B cell (primary cell): ENCODE results near the gene ACSBG1. TPM values are rescaled to one million over a fixed set of nuclear protein-coding genes. Genes with fewer than 3 reads are reported as not detected.

Source experiments
- ATAC-seq: fragments of 200-7000 bp; cut with Tn5 transposase; one replicate; pipeline ENCODE4 v1.10.0; 2021; ENCODE audit warnings: low read depth, mild to moderate bottlenecking, moderate number of reproducible peaks, moderate library complexity
- CTCF ChIA-PET: fragments of 350-600 bp; sonication (Branson Sonifier 250); formaldehyde crosslinking; loops from one replicate; lab custom pipeline; 2021; ENCODE audit warnings: antibody characterized with exemption, inconsistent platforms; lab: Charles Lee
- POLR2A ChIA-PET: fragments of 350-600 bp; sonication (Branson Sonifier 250); formaldehyde crosslinking; loops from one replicate; lab custom pipeline; 2021; ENCODE audit warnings: antibody characterized with exemption; lab: Charles Lee
- DNase-seq: peaks from one replicate; pipeline ENCODE4 v3.0.0; 2013
- H2AFZ ChIP-seq: 2 replicates; pipeline ENCODE4 v1.6.1; 2012; ENCODE audit warnings: mild to moderate bottlenecking, low read depth, low read length; ENCODE audit not compliant: insufficient read depth, poor library complexity, severe bottlenecking
- H3K27ac ChIP-seq, 2 donors: 1 replicate in 1 of 2; 2 replicates in 1 of 2; pipeline ENCODE4 v1.5.1; 2012 to 2013; ENCODE audit warnings: low read length in 2 of 2, mild to moderate bottlenecking in 2 of 2, moderate library complexity in 1 of 2
- H3K27me3 ChIP-seq, 4 experiments: fragments of 200-600 bp in 1 of 4; sonication (generic) in 1 of 4; replicated peaks in 1 of 4; 1 replicate in 2 of 4; 2 replicates in 2 of 4; pipeline versions ENCODE4 v1.6.1 to v1.7.0; 2013 to 2016; ENCODE audit warnings: low read length in 3 of 4, mild to moderate bottlenecking in 2 of 4, mixed read lengths in 1 of 4, moderate library complexity in 1 of 4; ENCODE audit not compliant: insufficient read depth in 4 of 4, control insufficient read depth in 3 of 4; ENCODE audit errors: control extremely low read depth in 1 of 4
- H3K36me3 ChIP-seq, 2 experiments: replicated peaks in 1 of 2; 1 replicate in 1 of 2; 2 replicates in 1 of 2; pipeline versions ENCODE4 v1.6.1 to v1.7.1; 2013; ENCODE audit warnings: low read length in 1 of 2; ENCODE audit not compliant: insufficient read depth in 2 of 2, control insufficient read depth in 1 of 2; ENCODE audit errors: control extremely low read depth in 1 of 2, extremely low read depth in 1 of 2
- H3K4me1 ChIP-seq, 2 donors: fragments of 200-600 bp in 1 of 2; sonication (generic) in 1 of 2; 1 replicate in 1 of 2; 2 replicates in 1 of 2; pipeline versions ENCODE4 v1.5.1 to v1.6.1; 2013 to 2017; ENCODE audit warnings: low read length in 2 of 2; ENCODE audit not compliant: control insufficient read depth in 2 of 2, insufficient read depth in 2 of 2
- H3K4me2 ChIP-seq: replicated peaks from 2 replicates; pipeline ENCODE3; 2012; ENCODE audit warnings: mild to moderate bottlenecking, low read depth, low read length; ENCODE audit not compliant: poor library complexity, severe bottlenecking
- H3K4me3 ChIP-seq, 5 experiments: fragments of 200-600 bp in 1 of 5; sonication (generic) in 1 of 5; 1 replicate in 3 of 5; 2 replicates in 2 of 5; pipeline versions ENCODE4 v1.5.1 to v1.7.0; 2011 to 2016; ENCODE audit warnings: low read length in 4 of 5, mild to moderate bottlenecking in 4 of 5, low read depth in 2 of 5, control low read depth in 1 of 5, moderate library complexity in 1 of 5; ENCODE audit not compliant: insufficient read depth in 1 of 5; ENCODE audit errors: control extremely low read depth in 1 of 5, extremely low read depth in 1 of 5
- H3K79me2 ChIP-seq: fragments of 200-600 bp; sonication (generic); one replicate; pipeline ENCODE4 v1.6.0; 2016; ENCODE audit warnings: low read length; ENCODE audit not compliant: control insufficient read depth, insufficient read depth
- H3K9ac ChIP-seq: fragments of 200-600 bp; sonication (generic); 2 replicates; pipeline ENCODE4 v1.6.1; 2017; ENCODE audit warnings: mild to moderate bottlenecking, low read length, moderate library complexity
- H3K9me3 ChIP-seq, 3 donors: one replicate each; pipeline versions ENCODE4 v1.6.1 to v1.7.1; 2013; ENCODE audit warnings: low read length in 2 of 3; ENCODE audit not compliant: control insufficient read depth in 2 of 3, insufficient read depth in 1 of 3; ENCODE audit errors: control extremely low read depth in 1 of 3
- H4K20me1 ChIP-seq: 2 replicates; pipeline ENCODE4 v1.6.0; 2012; ENCODE audit warnings: mild to moderate bottlenecking, low read length; ENCODE audit not compliant: insufficient read depth, control insufficient read depth, poor library complexity, severe bottlenecking
- H3K27ac Mint-ChIP-seq: one replicate; pipeline ENCODE4 v1.8.0; 2021; ENCODE audit warnings: mixed read lengths
- H3K27me3 Mint-ChIP-seq: one replicate; pipeline ENCODE4 v1.8.0; 2021; ENCODE audit warnings: mixed read lengths
- H3K4me1 Mint-ChIP-seq: one replicate; pipeline ENCODE4 v1.8.0; 2021; ENCODE audit warnings: mixed read lengths
- H3K4me3 Mint-ChIP-seq: one replicate; pipeline ENCODE4 v1.8.0; 2021; ENCODE audit warnings: mixed read lengths
- H3K9me3 Mint-ChIP-seq: one replicate; pipeline ENCODE4 v1.8.0; 2022; ENCODE audit warnings: mixed read lengths; ENCODE audit not compliant: insufficient read depth
- CTCF ChIP-seq: fragments of 200-600 bp; IDR thresholded peaks from one replicate; pipeline ENCODE4 v1.8.0; 2022; ENCODE audit warnings: antibody characterized with exemption, mild to moderate bottlenecking
- EZH2 ChIP-seq: IDR thresholded peaks from 2 replicates; pipeline ENCODE4 v1.6.1; 2012; ENCODE audit warnings: borderline replicate concordance, low read depth, mild to moderate bottlenecking, moderate library complexity, low read length; ENCODE audit not compliant: insufficient read depth, poor library complexity, severe bottlenecking
- WGBS: methylation state at CpG from one replicate; pipeline ENCODE4 v1.1.5; 2013; ENCODE audit warnings: missing lambda C conversion rate; ENCODE audit not compliant: insufficient coverage; 5-methylcytosine and 5-hydroxymethylcytosine counted together
- intact Hi-C: fragments of 100-400 bp; cut with micrococcal nuclease; formaldehyde crosslinking; loops from one replicate; pipeline ENCODE4 v1.10.0; 2022
- polyA plus RNA-seq: library from polyadenylated mRNA; depleted of rRNA; stranded (reverse); fragments of >200 nt; gene quantifications from 2 replicates; pipeline ENCODE4 v1.2.3, GENCODE V29; 2012
- total RNA-seq, 2 donors: library from RNA; stranded (reverse); fragments of 120-200 nt in 1 of 2; gene quantifications; 1 replicate in 1 of 2; 2 replicates in 1 of 2; pipeline versions ENCODE4 v1.2.3 to v1.2.4, GENCODE V29; 2013 to 2022

The ACSBG1 gene
- total and polyA plus RNA-seq, 2 donors (not counting 1 experiment from before 2014, with no cell fraction given): 0.03 to 0.07 TPM

DNA sequence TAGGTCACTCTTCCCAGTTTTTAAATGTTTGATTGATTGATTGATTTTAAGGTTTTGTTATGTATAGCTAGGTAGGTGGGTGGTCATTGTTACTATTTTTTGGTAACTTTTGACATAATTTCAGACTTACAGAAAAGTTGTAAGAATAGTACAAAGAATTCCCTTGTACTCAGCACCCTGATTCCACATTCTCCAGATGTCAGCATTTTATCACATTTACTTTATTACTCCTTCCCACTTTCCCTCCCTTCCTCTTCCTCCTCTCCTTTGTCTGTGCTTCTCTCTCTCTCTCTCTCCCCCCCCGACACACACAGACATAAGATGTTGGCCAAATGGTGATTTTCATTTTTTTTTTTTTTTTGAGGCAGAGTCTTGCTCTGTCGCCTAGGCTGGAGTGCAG, 70.4 kb downstream of the ACSBG1 start:
- intact Hi-C loops: no loop called here
- Histone ChIP-seq H4K20me1 (no peaks in the 10 kb centered on the region), H3K9ac (no peak overlapping the region), H3K79me2 (peaks cover 16% of the 10 kb centered on the region), H3K36me3 (peaks cover 14 to 62% of the 10 kb centered on the region in 2 experiments), H3K27ac (no peak overlapping the region), H3K9me3 (no peaks in the 10 kb centered on the region), H3K4me3 (no peak overlapping the region), H2AFZ (no peak overlapping the region), H3K27me3 (no peaks in the 10 kb centered on the region), H3K4me2 (no peak overlapping the region), H3K4me1 (peaks cover 22 to 23% of the 10 kb centered on the region in 2 donors)
- DNase-seq: no peak
- no peaks in the 10 kb centered on the region for H3K27me3 Mint-ChIP-seq
- H3K4me3 Mint-ChIP-seq: no peak overlapping the region
- no peak for TF ChIP-seq CTCF
- TF ChIP-seq EZH2: no peak
- H3K27ac Mint-ChIP-seq: no peak overlapping the region
- WGBS: no CpG with 5 or more reads among the region's 2 CpGs
- CTCF ChIA-PET: interaction anchor here (0.7 to 1.0 kb wide), 2 partner anchors 8 to 32 kb away, joined by 3 to 7 read pairs; no protein-coding TSS in a partner anchor
- POLR2A ChIA-PET: no interaction called here
- no peak for ATAC-seq
- peaks cover 22% of the 10 kb centered on the region for H3K4me1 Mint-ChIP-seq
- H3K9me3 Mint-ChIP-seq: no peaks in the 10 kb centered on the region

DNA sequence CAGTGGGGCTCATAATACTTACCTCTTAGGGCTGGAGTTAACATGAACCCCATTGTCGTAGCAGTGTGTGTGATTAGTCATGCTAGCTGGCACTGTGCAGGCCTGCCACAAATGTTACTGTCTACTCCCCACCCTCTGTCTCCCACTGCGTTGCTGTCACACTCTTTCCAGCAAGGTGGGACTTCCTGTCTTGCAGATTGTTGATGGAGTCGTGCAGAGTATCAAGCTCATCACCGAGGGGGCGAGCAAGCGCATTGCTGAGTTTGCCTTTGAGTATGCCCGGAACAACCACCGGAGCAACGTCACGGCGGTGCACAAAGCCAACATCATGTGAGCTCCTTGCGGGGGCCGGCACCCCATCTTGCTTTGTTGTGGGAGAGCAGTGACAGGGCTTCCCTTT, 72.3 kb downstream of the ACSBG1 start:
- Histone ChIP-seq H3K9me3 (no peaks in the 10 kb centered on the region), H3K4me3 (no peak overlapping the region), H4K20me1 (no peaks in the 10 kb centered on the region), H2AFZ (no peak overlapping the region), H3K27ac (no peak overlapping the region), H3K27me3 (no peaks in the 10 kb centered on the region), H3K36me3 (peaks cover 14 to 66% of the 10 kb centered on the region in 2 experiments), H3K9ac (no peak overlapping the region), H3K4me1 (peaks cover 2 to 3% of the 10 kb centered on the region in 2 donors), H3K79me2 (peaks cover 21% of the 10 kb centered on the region), H3K4me2 (no peak overlapping the region)
- H3K27ac Mint-ChIP-seq: no peak overlapping the region
- TF ChIP-seq CTCF: no peak
- TF ChIP-seq EZH2: no peak
- no peaks in the 10 kb centered on the region for H3K27me3 Mint-ChIP-seq
- intact Hi-C loops: no loop called here
- H3K9me3 Mint-ChIP-seq: no peaks in the 10 kb centered on the region
- WGBS: 100% methylated on average over 13 of the region's 13 CpGs
- no peak for ATAC-seq
- no peak for DNase-seq
- peaks cover 6% of the 10 kb centered on the region for H3K4me1 Mint-ChIP-seq
- no peak overlapping the region for H3K4me3 Mint-ChIP-seq
- CTCF ChIA-PET: interaction anchor here (1.6 kb wide), 1 partner anchor 33 kb away, joined by 7 read pairs; no protein-coding TSS in a partner anchor
- POLR2A ChIA-PET: no interaction called here
